ENCODE data around the gene EIF2B2. TPM values are rescaled to one million over a fixed set of nuclear protein-coding genes. Genes with fewer than 3 reads are reported as not detected.

Gene EIF2B2
- total and polyA plus RNA-seq, 5 donors, result 25.9 to 39.9 (median 34.4) TPM

DNA sequence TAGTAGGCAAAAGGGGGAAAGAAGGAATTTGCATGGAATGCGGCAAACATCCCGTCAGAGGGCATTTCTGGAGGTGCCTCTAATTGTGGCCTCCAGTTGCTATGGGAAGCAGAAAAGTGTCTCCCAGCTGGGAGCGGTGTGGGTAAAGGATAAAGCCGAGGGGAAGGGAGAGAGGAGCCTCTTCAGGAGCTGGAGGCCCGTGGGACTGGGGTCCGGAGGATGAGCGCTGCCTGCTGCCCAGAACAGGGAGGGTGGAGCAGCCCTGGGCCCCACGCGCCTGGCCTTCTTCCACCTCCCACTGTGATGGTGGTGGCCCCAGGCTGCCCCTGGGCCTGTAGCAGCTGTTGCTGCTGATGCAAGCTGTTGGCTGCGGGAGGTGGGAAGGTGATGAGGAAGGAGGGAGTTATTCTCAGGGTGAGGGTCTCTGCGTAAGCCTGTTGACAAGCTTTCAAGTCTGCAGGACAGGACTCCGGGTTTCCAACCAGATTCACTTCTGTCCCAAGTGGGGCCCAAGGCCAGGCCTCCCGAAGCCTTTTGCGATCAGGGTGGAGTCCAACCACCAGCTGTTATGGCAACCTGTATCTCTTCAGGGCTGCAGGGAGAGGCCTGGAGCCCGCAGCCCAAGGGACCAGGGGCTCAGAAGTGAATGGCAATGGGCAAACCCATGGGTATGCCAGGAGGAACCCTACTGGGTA is 28.2 kb upstream of the EIF2B2 start:
- Histone ChIP-seq H3K4me3 (ENCODE audit: low read length) (no peak overlapping the region), H3K27ac (ENCODE audit: low read length) (no peak overlapping the region), H3K9me3 (ENCODE audit: control insufficient read depth, low read length) (no peaks in the 10 kb centered on the region), H3K27me3 (ENCODE audit: control insufficient read depth, insufficient read depth) (no peaks in the 10 kb centered on the region), H3K4me1 (ENCODE audit: control insufficient read depth, insufficient read depth, low read length) (peaks cover 19% of the 10 kb centered on the region)
- DNase-seq, result peak; percentile 66 to 86 (median 84)
- ATAC-seq, result peak; percentile 59 to 64
- 56% methylated on average over 15 of the region's 15 CpGs for WGBS
- intact Hi-C loops (cut with DNase I), result no loop called here

DNA sequence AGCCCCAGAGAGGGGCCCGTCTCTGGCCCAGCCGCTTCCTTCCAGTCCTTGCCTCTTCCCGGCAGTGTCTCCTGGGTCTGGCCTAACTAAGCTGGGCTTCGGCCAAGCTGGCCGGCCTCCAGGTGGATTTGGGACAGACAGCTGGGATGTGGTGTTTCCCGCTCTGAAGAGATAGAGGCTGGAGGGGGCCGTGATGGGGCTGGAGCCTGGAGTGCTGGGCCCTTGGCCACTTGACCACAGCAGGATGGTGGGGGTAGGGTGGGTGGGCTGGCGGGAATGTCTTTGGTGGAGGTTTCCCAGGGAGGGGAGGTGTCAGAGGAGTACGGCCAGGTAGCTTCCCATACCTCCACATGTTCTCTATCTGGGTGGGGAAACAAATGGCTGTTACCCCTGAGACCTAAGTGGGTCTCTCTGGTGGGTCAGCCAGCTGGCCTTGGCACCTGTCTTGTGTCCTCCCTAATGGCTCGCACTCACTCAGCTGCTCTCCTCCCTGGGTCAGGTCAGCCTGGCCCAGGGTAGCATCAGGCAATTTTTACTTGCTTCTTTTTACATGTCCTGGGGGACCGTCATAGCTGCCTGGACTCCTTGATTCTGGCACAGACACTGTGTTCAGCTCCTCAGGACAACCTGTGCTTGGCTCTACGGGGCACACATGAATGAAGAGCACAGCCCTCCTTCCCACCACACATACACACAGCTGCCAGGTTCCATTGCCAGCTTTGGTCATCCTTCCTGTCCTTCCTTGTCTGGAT is 27.5 kb upstream of the EIF2B2 start:
- peaks cover 19% of the 10 kb centered on the region for H3K4me1 ChIP-seq (ENCODE audit: control insufficient read depth, insufficient read depth, low read length)
- 41% methylated on average over 12 of the region's 12 CpGs for WGBS
- no peak overlapping the region for H3K27ac ChIP-seq (ENCODE audit: low read length)
- no peak overlapping the region for H3K4me3 ChIP-seq (ENCODE audit: low read length)
- DNase-seq (peak; percentile 89 to 98 (median 97)), ATAC-seq (peak; percentile 76 to 82)
- no peaks in the 10 kb centered on the region for H3K27me3 ChIP-seq (ENCODE audit: control insufficient read depth, insufficient read depth)
- intact Hi-C loops (cut with DNase I), result no loop called here
- no peaks in the 10 kb centered on the region for H3K9me3 ChIP-seq (ENCODE audit: control insufficient read depth, low read length)

DNA sequence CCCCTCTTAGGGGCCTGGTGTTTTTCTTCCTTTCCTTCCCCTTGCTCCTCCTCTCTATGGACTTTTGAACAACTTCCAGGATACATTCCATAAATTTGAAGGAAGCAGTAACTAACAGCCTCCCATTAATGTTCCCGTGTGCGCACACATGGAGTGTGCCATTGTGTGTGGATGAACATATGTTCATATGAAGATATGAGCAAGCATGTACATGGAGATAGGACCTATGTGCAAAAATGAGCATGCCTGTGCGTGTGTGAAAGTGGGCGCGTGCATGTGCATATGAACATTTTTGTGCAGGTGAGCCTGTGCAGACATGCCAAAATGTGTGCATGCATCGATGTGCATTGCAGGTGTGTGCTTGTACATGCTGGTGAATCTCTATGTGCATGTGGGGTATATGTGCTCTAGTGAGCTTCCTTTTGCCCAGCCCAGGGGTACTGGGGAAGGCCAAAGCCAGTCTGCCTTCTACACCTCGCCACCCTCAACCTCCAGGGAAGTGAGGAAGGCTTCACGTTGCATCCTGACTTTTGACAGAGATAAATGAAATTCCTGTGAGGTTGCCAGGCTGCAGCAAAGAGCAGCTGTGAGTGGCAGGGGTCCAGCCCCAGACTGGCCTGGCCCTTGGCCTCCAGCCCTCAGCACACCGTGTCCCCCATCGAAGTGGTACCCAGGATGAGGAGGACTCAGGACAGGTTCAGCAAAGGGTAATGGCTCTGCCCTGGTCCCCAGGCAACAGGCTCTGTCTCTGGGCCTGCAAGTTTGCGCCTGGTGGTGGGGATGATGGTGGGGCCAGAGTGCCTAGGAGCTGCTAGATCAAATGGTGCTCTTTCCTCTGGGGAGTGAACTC is 26.2 kb upstream of the EIF2B2 start:
- Histone ChIP-seq H3K9me3 (ENCODE audit: control insufficient read depth, low read length) (no peaks in the 10 kb centered on the region), H3K4me3 (ENCODE audit: low read length) (no peak overlapping the region), H3K27me3 (ENCODE audit: control insufficient read depth, insufficient read depth) (no peaks in the 10 kb centered on the region), H3K4me1 (ENCODE audit: control insufficient read depth, insufficient read depth, low read length) (peaks cover 23% of the 10 kb centered on the region), H3K27ac (ENCODE audit: low read length) (no peak overlapping the region)
- WGBS, result 83% methylated on average over 11 of the region's 11 CpGs
- ATAC-seq (no peak), DNase-seq (no peak)
- intact Hi-C loops (cut with DNase I), result no loop called here

DNA sequence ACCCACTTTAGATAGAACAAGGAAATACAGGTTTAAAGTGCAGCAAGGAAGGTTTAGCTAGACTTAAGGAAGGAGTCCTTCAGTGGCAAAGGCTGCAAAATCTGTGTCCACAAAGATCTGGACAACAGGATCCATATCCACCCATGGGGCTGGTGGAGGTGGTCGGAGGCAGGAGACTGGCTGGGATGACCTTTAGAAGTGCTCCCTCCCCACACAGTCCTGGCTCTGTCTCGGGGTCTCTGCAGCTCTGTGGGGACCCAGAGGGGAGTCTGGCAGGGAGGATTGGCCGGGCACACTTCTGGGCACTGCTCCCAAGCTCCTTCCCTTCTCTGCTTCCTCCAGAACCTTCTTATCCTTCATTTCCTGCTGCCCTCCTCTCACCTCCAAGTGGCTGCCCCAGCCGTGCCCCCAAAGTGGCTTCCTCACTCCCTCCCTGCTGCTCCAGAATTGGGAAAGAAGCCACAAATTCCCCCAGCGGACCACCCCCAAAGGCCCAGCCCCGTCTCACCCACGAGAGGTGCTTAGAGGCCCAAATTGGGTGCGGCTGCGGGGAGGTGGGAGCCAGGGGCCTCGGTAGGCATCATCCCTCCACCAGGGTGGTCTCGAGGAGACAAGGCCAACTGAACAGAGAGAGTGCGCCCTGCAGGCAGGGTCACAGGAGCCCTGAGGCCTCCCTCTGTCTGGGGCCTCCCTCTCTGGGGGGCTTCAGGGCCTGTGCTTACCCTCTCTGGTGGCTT is 25.4 kb upstream of the EIF2B2 start:
- H3K9me3 ChIP-seq (ENCODE audit: control insufficient read depth, low read length), result no peaks in the 10 kb centered on the region
- no peak overlapping the region for H3K27ac ChIP-seq (ENCODE audit: low read length)
- ATAC-seq (no peak), DNase-seq (no peak)
- intact Hi-C loops (cut with DNase I), result no loop called here
- H3K27me3 ChIP-seq (ENCODE audit: control insufficient read depth, insufficient read depth), result no peaks in the 10 kb centered on the region
- H3K4me3 ChIP-seq (ENCODE audit: low read length), result no peak overlapping the region
- peaks cover 23% of the 10 kb centered on the region for H3K4me1 ChIP-seq (ENCODE audit: control insufficient read depth, insufficient read depth, low read length)
- WGBS, result 82% methylated on average over 12 of the region's 12 CpGs

DNA sequence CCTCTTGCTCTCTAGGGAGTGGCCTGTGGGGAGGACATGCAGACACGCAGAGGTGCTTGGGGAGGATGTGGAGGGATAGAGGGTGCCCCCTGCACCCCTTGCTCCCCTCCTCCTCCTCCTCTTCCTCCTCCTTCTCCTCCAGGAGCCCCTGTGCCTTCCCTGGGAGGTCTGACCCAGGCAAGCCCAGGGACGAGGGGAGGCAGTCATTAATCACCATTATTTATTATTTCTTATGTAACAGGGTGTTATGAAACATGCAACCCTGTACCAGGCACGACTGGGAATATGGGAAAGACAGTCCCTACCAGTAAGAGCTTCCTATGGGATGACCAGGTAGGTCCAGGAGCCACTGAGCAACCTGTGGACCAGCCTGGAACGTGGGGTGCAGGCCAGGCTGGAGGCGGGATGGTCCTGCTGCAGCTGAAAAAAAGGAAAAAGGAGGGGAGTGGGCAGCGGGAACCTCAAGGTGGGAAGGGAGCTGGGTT is 24.8 kb upstream of the EIF2B2 start:
- WGBS, result 66% methylated on average over 6 of the region's 6 CpGs
- no peak overlapping the region for H3K27ac ChIP-seq (ENCODE audit: low read length)
- H3K4me1 ChIP-seq (ENCODE audit: control insufficient read depth, insufficient read depth, low read length), result peaks cover 22% of the 10 kb centered on the region
- no peak for DNase-seq
- intact Hi-C loops (cut with DNase I), result no loop called here
- no peak for ATAC-seq
- no peaks in the 10 kb centered on the region for H3K9me3 ChIP-seq (ENCODE audit: control insufficient read depth, low read length)
- H3K4me3 ChIP-seq (ENCODE audit: low read length), result no peak overlapping the region
- H3K27me3 ChIP-seq (ENCODE audit: control insufficient read depth, insufficient read depth), result no peaks in the 10 kb centered on the region

DNA sequence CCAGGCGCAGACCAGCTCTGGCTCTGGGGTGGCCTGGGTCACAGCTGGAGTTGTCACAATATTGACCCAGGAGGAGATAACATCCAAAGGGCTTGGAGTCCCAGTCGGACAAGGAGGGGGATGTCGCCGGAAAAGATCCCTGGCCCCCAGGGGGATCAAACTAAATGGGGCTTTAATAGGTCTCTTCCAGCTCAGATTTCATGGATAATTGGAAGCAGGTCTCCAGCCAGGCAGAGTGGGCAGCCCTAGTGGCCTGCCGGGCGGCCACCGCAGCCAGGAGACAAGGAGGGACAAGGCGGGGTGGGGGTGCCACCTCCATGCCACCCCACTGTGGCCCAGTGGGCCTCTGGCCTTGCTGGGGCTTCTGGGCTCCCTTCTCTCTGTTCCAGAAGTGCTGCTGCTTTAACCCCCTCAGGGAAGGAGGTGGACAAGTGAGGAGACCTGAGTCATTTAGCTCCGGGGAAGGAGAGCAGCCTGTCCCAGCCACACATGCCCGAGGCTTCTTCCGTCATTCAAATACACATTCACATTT is 24.2 kb upstream of the EIF2B2 start:
- Histone ChIP-seq H3K9me3 (ENCODE audit: control insufficient read depth, low read length) (no peaks in the 10 kb centered on the region), H3K27me3 (ENCODE audit: control insufficient read depth, insufficient read depth) (no peaks in the 10 kb centered on the region), H3K27ac (ENCODE audit: low read length) (no peak overlapping the region), H3K4me3 (ENCODE audit: low read length) (no peak overlapping the region), H3K4me1 (ENCODE audit: control insufficient read depth, insufficient read depth, low read length) (peaks cover 20% of the 10 kb centered on the region)
- intact Hi-C loops (cut with DNase I), result no loop called here
- no peak for ATAC-seq
- no peak for DNase-seq
- WGBS, result 76% methylated on average over 11 of the region's 11 CpGs

DNA sequence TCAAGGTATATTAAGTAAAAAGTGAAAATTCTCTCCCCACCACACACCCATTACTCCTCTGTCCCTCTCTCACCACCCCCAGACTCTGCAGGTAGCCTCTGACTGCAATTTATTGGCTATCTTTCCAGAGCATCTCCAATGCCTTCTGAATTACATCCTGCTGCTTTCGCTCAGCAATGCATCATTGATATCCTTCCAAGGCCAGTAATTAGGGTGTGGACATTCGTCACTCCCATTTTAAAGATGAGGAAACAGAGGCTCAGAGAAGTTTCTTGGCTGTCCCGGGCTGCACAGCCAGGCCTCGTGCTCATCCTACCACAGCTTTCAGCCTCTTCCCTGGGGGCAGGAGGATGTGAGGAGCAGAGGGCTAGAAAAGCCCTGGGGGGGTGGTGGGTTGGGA is 23.7 kb upstream of the EIF2B2 start:
- DNase-seq (no peak), ATAC-seq (no peak)
- H3K27me3 ChIP-seq (ENCODE audit: control insufficient read depth, insufficient read depth), result no peaks in the 10 kb centered on the region
- 75% methylated on average over 4 of the region's 4 CpGs for WGBS
- intact Hi-C loops (cut with DNase I), result no loop called here
- H3K4me1 ChIP-seq (ENCODE audit: control insufficient read depth, insufficient read depth, low read length), result peaks cover 18% of the 10 kb centered on the region
- no peak overlapping the region for H3K4me3 ChIP-seq (ENCODE audit: low read length)
- H3K27ac ChIP-seq (ENCODE audit: low read length), result no peak overlapping the region
- no peaks in the 10 kb centered on the region for H3K9me3 ChIP-seq (ENCODE audit: control insufficient read depth, low read length)

DNA sequence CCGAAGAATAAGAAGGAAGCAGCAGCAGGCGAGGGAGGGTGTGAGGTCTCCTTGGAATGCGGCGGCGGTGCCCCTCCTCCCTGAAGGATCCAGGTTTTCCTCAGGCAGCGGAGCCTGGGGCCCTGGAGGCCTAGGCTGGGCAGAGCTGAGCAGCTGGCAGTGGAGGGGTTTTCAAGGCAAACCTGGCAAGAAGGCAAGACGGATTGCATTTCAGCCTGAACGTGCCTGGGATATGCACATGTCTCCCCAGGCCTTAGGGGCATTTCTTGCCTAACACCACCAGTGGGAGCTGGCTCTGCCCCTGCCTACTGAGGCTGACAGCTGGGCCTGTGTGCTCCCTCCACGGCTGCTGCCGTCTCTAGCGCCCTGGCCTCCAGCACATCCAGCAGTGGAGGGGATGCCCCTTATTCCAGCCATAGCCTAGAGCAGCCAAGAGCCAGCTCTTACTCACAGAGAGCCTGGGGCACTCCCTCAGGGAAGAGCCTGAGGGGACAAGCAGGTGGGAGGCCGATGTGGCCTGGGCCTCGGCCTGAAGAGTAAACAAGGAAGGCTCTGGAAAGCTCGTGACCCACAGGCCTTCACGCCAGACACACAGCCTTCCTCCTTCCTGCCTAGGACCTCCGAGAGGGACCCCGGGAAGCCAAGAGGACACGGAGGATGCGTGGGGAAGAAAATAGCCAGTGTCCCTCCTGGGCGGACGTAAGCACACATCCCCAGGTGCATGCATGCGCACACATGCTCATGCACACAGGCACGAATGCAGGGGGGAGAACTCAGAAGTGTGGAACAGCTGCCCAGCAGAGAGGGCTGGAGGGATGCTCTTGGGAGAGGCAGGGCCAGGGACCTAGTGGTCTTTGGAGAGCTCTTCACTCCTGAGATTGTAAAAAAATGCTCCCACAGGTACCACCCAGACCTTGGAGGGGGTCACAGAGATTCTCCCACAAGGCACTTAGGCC is 23.0 kb upstream of the EIF2B2 start:
- Histone ChIP-seq H3K9me3 (ENCODE audit: control insufficient read depth, low read length) (no peaks in the 10 kb centered on the region), H3K4me3 (ENCODE audit: low read length) (no peak overlapping the region), H3K27ac (ENCODE audit: low read length) (no peak overlapping the region), H3K27me3 (ENCODE audit: control insufficient read depth, insufficient read depth) (no peaks in the 10 kb centered on the region), H3K4me1 (ENCODE audit: control insufficient read depth, insufficient read depth, low read length) (peaks cover 11% of the 10 kb centered on the region)
- intact Hi-C loops (cut with DNase I), result no loop called here
- peak; percentile 60 to 80 (median 76) for DNase-seq
- peak; percentile 37 to 47 for ATAC-seq
- WGBS, result 69% methylated on average over 23 of the region's 23 CpGs

DNA sequence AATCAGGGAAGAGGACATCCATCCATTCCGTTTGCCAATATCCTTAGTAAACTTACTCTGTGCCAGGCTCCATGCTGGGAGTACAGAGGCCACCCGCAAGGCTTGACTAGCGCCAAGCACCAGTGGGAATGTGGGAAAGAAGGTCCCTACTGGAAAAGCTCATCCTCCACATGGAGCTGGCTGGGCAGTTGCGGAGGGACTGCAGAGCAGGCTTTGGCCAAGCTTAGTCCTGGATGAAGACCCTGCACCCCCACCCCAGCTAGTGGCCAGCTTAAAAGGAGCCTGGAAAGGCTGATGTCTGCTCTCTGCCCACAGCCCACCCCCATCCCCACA is 22.4 kb upstream of the EIF2B2 start:
- ATAC-seq, result no peak
- Histone ChIP-seq H3K27me3 (ENCODE audit: control insufficient read depth, insufficient read depth) (no peaks in the 10 kb centered on the region), H3K4me1 (ENCODE audit: control insufficient read depth, insufficient read depth, low read length) (peaks cover 7% of the 10 kb centered on the region), H3K9me3 (ENCODE audit: control insufficient read depth, low read length) (no peaks in the 10 kb centered on the region), H3K4me3 (ENCODE audit: low read length) (no peak overlapping the region), H3K27ac (ENCODE audit: low read length) (no peak overlapping the region)
- DNase-seq, result no peak
- intact Hi-C loops (cut with DNase I), result no loop called here
- WGBS, result 87% methylated on average over 4 of the region's 4 CpGs

Data from right cardiac atrium (tissue), 5 donors.